Stimulated activated naive CD4-positive, alpha-beta T cell treated with Interleukin-2 at 50 U/mL for 16 hours (primary cell): ENCODE results near the gene ASTN2.
"Not testable (repeated sequence)": the region's sequence is repeated elsewhere in the genome, so short reads cannot be mapped to it uniquely, and the experiment has no call there.

ENCODE experiments used
- DNase-seq: peaks from one replicate; lab custom pipeline; 2025; lab: John Stamatoyannopoulos, UW

The ASTN2 gene

GRCh38 chr9:116479056-116479544 lies 935.8 kb downstream of the ASTN2 start:
- no peak for DNase-seq

GRCh38 chr9:116477584-116478141 lies 937.2 kb downstream of the ASTN2 start:
- no peak for DNase-seq

- DNase-seq = no peak
Observed at GRCh38 chr9:116476935-116477381, 937.9 kb downstream of the ASTN2 start.

GRCh38 chr9:116476002-116476401 lies 938.9 kb downstream of the ASTN2 start:
- DNase-seq = no peak

GRCh38 chr9:116475201-116475600 lies 939.7 kb downstream of the ASTN2 start:
- no peak for DNase-seq

GRCh38 chr9:116471944-116472506 lies 942.8 kb downstream of the ASTN2 start:
- DNase-seq = no peak

- no peak for DNase-seq
Observed at GRCh38 chr9:116471093-116471906, 943.6 kb downstream of the ASTN2 start.

- DNase-seq = no peak
Observed at GRCh38 chr9:116468793-116469527, 945.9 kb downstream of the ASTN2 start.

GRCh38 chr9:116468369-116468768 lies 946.5 kb downstream of the ASTN2 start:
- DNase-seq = no peak

GRCh38 chr9:116467740-116468351 lies 947.0 kb downstream of the ASTN2 start:
- no peak for DNase-seq

GRCh38 chr9:116466271-116467235 lies 948.3 kb downstream of the ASTN2 start:
- DNase-seq = no peak

- no peak for DNase-seq
Observed at GRCh38 chr9:116465576-116466270, 949.1 kb downstream of the ASTN2 start.

- DNase-seq = no peak
Observed at GRCh38 chr9:116464987-116465571, 949.8 kb downstream of the ASTN2 start.

- DNase-seq = no peak
Observed at GRCh38 chr9:116464423-116464822, 950.4 kb downstream of the ASTN2 start.

- DNase-seq = no peak
Observed at GRCh38 chr9:116461632-116462031, 953.2 kb downstream of the ASTN2 start.

GRCh38 chr9:116460026-116460425 lies 954.8 kb downstream of the ASTN2 start:
- no peak for DNase-seq

GRCh38 chr9:116459576-116459975 lies 955.3 kb downstream of the ASTN2 start:
- no peak for DNase-seq

- no peak for DNase-seq
Observed at GRCh38 chr9:116456490-116457088, 958.3 kb downstream of the ASTN2 start.

GRCh38 chr9:116454539-116454938 lies 960.3 kb downstream of the ASTN2 start:
- DNase-seq = not testable (repeated sequence)
